NCI-H69 (cell line): ENCODE results near the gene CEP95.
"Not testable (repeated sequence)": the region's sequence is repeated elsewhere in the genome, so short reads cannot be mapped to it uniquely, and the experiment has no call there.

Experiments
- DNase-seq: peaks from one replicate; lab custom pipeline; 2025; lab: John Stamatoyannopoulos, UW

The CEP95 gene

GRCh38 chr17:64575431-64575830 lies 68.7 kb downstream of the CEP95 start:
- no peak for DNase-seq

GRCh38 chr17:64577025-64577424 lies 70.2 kb downstream of the CEP95 start:
- DNase-seq, result not testable (repeated sequence)

DNA sequence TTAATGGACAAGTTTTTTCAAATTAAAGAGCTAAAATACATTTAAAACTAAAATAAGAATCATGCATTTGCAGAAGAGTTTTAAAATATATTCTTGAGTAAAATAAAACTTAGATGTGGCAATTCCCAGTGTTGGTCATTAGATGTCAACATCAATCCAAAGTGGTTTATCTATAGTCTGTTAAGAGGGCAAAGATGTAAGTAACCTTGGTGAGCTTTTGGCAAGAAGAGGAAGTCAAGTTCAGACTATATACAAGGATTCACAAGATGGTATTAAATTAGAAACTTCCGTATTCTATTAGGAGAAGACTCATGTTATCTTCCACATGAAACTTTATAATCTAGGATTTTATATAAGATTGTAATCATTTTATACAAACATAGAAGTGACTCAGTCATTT lies 73.1 kb downstream of the CEP95 start:
- no peak for DNase-seq

DNA sequence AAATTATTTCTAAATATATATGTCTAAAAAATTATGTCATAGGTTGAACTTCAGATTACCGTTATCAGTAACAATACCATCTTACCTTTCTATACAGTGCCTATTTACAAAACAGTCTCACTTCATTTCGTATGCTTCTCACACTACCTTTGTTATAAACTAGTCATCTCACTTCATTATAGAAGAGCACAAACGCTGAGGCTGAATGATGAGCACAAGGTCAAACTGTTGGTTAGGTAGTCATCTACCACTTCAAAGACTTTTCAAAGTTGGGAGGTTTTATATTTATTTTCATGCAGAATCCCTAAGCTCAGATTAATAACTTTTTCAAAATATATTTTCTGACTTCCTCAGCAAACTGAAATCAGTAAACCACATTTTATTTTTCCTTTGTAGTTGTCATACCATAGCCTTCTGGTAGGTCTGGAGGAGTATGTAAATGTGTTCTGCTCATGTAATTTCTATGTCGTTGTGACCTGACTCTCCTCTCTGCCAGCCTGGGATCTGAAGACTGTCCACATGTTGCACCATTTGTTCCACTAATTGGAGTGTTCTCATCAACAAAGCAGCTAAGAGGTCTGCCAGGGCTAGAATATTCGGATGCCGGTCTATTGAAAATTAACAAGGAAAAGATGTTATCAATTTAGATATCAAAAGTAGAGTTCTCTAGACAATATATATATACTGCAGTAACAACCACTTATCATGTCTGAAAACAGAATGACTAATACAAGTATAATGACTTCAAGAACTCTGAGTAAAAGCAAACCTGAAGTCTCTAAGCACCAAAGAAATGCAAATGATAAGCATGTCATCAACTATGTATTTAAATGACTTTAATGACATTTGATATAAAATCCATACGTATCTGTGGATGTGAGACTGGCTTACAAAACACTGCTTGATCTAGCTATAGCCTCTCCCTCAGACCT lies 73.9 kb downstream of the CEP95 start:
- no peak for DNase-seq

GRCh38 chr17:64583038-64583437 lies 76.3 kb downstream of the CEP95 start:
- DNase-seq, result no peak

DNA sequence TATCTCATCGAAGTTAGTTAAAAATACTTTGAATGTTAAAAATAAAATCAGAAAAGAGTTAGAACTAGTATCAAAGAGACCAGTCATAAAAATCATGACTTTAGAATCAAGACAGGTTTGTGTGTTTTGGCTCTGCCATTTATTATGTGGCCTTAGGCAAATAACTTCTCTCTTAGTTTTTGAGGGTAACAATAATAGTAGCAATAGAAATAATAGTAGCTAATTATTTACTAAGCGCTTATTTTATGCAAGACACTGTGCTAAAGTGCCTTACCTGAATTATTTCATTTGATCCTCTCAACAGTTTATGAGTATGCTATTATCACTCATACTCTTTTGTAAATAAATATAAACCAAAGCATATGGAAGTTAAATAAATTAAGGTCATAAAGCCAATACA lies 78.4 kb downstream of the CEP95 start:
- no peak for DNase-seq
